DOHH2 (cell line): ENCODE results near the gene ZRANB3.

Source experiments
- H3F3A ChIP-seq: fragments of 200-600 bp; sonication (generic), shearing (Covaris generic); 2 replicates; pipeline ENCODE4 v1.6.0; 2016; ENCODE audit warnings: antibody characterized with exemption, mild to moderate bottlenecking; ENCODE audit not compliant: control insufficient read depth, insufficient read depth
- H3K27ac ChIP-seq: fragments of 200-600 bp; sonication (generic); 2 replicates; pipeline ENCODE4 v1.5.1; 2014; ENCODE audit warnings: low read depth, mild to moderate bottlenecking, low read length, moderate library complexity
- H3K27me3 ChIP-seq: fragments of 200-600 bp; sonication (generic); 2 replicates; pipeline ENCODE4 v1.6.1; 2014; ENCODE audit warnings: mild to moderate bottlenecking, low read length, mixed read lengths; ENCODE audit not compliant: control insufficient read depth
- H3K36me3 ChIP-seq: fragments of 200-600 bp; sonication (generic); 2 replicates; pipeline ENCODE4 v1.6.1; 2014; ENCODE audit warnings: mild to moderate bottlenecking, low read length, moderate library complexity, mixed read lengths; ENCODE audit not compliant: control insufficient read depth
- H3K4me1 ChIP-seq: fragments of 200-600 bp; sonication (generic); 2 replicates; pipeline ENCODE4 v1.6.1; 2014; ENCODE audit warnings: mild to moderate bottlenecking, low read length, mixed read lengths; ENCODE audit not compliant: control insufficient read depth
- H3K4me2 ChIP-seq: fragments of 200-600 bp; sonication (generic); 2 replicates; pipeline ENCODE4 v1.6.0; 2014; ENCODE audit warnings: mild to moderate bottlenecking, low read length, moderate library complexity
- H3K4me3 ChIP-seq: fragments of 200-600 bp; sonication (generic); 2 replicates; pipeline ENCODE4 v1.5.1; 2014; ENCODE audit warnings: mild to moderate bottlenecking, low read length, mixed read lengths
- H3K79me2 ChIP-seq: fragments of 200-600 bp; sonication (generic); 2 replicates; pipeline ENCODE4 v1.6.1; 2014; ENCODE audit warnings: mild to moderate bottlenecking, low read length, mixed read lengths; ENCODE audit not compliant: control insufficient read depth
- H3K9me2 ChIP-seq: fragments of 200-600 bp; sonication (generic); replicated peaks from 2 replicates; pipeline ENCODE4 v1.6.1; 2014; ENCODE audit warnings: mild to moderate bottlenecking, low read length, mixed read lengths; ENCODE audit not compliant: control insufficient read depth
- H3K9me3 ChIP-seq: fragments of 200-600 bp; sonication (generic); 2 replicates; pipeline ENCODE4 v1.6.1; 2014; ENCODE audit warnings: antibody characterized with exemption, low read length, mixed read lengths; ENCODE audit not compliant: control insufficient read depth, insufficient read depth
- H4K20me1 ChIP-seq: fragments of 200-600 bp; sonication (generic); 2 replicates; pipeline ENCODE4 v1.6.0; 2014; ENCODE audit warnings: low read depth, mild to moderate bottlenecking, antibody characterized with exemption, low read length, moderate library complexity; ENCODE audit not compliant: control insufficient read depth, insufficient read depth
- CTCF ChIP-seq: fragments of 200-600 bp; sonication (generic); IDR thresholded peaks from one replicate; pipeline ENCODE4 v1.5.1; 2014; ENCODE audit warnings: antibody characterized with exemption, mild to moderate bottlenecking, low read depth, low read length; ENCODE audit not compliant: poor library complexity, severe bottlenecking
- EZH2phosphoT487 ChIP-seq: fragments of 200-600 bp; sonication (generic); IDR thresholded peaks from 2 replicates; pipeline ENCODE4 v1.6.1; 2017; ENCODE audit warnings: borderline replicate concordance, mild to moderate bottlenecking, antibody characterized with exemption, low read length, moderate library complexity, mixed read lengths

Gene ZRANB3

DNA sequence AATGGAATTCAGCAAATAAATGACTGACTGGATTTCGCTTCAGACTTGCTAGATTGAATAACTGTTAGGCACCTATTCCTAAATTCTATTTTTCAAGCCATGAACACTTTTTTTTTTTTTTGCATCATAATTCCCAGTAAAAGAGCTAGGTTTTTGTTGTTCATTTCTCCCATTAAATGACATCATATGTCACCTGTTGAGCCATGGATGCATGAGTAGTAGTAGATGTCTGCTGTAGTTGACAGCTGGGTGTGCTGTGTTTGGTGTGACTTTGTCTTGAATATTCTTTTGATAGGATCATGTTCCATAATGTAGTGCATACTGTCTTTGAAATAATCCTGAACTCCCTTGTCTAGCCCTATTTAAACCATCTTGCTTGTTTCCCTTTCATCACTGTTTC, 363.7 kb downstream of the ZRANB3 start:
- H3K9me3 ChIP-seq: no peaks in the 10 kb centered on the region
- no peaks in the 10 kb centered on the region for H3K27me3 ChIP-seq
- H4K20me1 ChIP-seq: no peaks in the 10 kb centered on the region
- no peaks in the 10 kb centered on the region for H3K79me2 ChIP-seq
- no peak overlapping the region for H3K27ac ChIP-seq
- H3K4me1 ChIP-seq: no peaks in the 10 kb centered on the region
- H3F3A ChIP-seq: no peaks in the 10 kb centered on the region
- H3K4me3 ChIP-seq: no peak overlapping the region
- H3K4me2 ChIP-seq: no peak overlapping the region
- peaks cover 77% of the 10 kb centered on the region for H3K36me3 ChIP-seq
- TF ChIP-seq CTCF: no peak
- TF ChIP-seq EZH2phosphoT487: no peak
- no peaks in the 10 kb centered on the region for H3K9me2 ChIP-seq

DNA sequence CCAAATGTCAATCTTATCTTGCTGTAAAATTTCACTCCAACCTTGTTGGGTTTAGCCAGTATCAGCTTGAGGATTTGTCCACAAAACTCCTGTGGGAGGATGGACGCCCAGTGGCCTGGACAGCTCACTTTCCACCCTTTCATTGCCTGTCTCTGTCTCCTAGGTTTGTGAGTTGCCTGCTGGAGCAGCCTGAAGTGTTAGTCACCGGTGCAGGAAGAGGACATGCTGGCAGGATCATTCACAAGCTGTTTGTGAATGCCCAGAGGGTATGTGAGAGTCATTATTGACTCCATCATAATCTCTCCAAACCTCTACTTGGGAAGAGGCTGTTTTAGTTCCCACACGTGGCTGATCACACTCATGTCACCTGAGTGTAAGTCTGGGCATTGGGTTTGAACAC, 366.6 kb downstream of the ZRANB3 start:
- Histone ChIP-seq H3K9me2 (no peaks in the 10 kb centered on the region), H3K27ac (no peak overlapping the region), H3K27me3 (no peaks in the 10 kb centered on the region), H3K4me3 (no peak overlapping the region), H3K79me2 (no peaks in the 10 kb centered on the region), H4K20me1 (no peaks in the 10 kb centered on the region), H3F3A (no peaks in the 10 kb centered on the region), H3K4me2 (no peak overlapping the region), H3K4me1 (no peaks in the 10 kb centered on the region), H3K36me3 (peaks cover 66% of the 10 kb centered on the region), H3K9me3 (no peaks in the 10 kb centered on the region)
- TF ChIP-seq EZH2phosphoT487: no peak
- no peak for TF ChIP-seq CTCF

DNA sequence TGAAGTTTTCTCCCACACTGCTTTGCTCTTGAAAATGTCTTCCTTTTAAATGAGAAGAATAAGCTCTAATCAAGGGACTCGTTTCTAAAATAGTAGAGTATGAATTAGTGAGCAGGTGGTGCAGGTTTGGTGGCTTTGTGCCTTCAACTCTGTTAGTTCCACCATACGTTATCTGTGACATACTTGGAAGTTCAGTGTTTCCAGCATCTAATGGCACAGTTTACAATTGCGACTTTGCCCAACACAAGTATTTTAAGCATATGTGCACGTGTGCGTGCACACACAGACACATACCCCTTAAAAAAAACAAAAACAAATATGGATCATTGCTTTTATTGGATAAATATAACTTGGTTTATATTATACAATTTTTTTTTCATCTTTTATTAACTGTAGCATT, 367.1 kb downstream of the ZRANB3 start:
- Histone ChIP-seq H3K27ac (no peak overlapping the region), H3K36me3 (peaks cover 66% of the 10 kb centered on the region), H3K27me3 (no peaks in the 10 kb centered on the region), H3K4me3 (no peak overlapping the region), H3K4me1 (no peaks in the 10 kb centered on the region), H3F3A (no peaks in the 10 kb centered on the region), H3K4me2 (no peak overlapping the region), H3K9me3 (no peaks in the 10 kb centered on the region), H3K79me2 (no peaks in the 10 kb centered on the region), H3K9me2 (no peaks in the 10 kb centered on the region), H4K20me1 (no peaks in the 10 kb centered on the region)
- TF ChIP-seq EZH2phosphoT487: no peak
- no peak for TF ChIP-seq CTCF

DNA sequence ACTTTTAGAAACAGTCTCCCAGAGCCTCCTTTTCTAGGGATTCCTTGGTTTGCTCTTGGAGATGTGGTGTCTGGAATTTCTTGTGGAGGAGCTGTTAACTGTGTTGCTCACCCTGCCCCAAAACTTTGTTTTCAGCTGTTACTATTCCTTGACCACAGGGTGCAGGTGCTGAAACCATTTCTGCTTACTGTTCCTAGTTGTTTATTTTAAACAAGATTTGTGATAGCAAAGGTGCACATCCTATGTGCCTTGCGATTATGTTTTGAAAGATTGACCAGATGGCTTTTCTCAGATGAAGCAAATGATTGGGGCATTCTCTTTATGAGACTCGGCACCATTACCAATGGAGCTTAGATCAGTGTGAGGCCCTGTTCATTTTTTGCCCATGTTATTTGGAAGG, 367.7 kb downstream of the ZRANB3 start:
- Histone ChIP-seq H3K4me2 (no peak overlapping the region), H4K20me1 (no peaks in the 10 kb centered on the region)
- TF ChIP-seq CTCF (no peak), EZH2phosphoT487 (no peak)

More for the DNA sequence above, 367.7 kb downstream of the ZRANB3 start:
- Histone ChIP-seq H3K4me1 (no peaks in the 10 kb centered on the region), H3F3A (no peaks in the 10 kb centered on the region), H3K9me2 (no peaks in the 10 kb centered on the region), H3K36me3 (peaks cover 64% of the 10 kb centered on the region), H3K27me3 (no peaks in the 10 kb centered on the region), H3K9me3 (no peaks in the 10 kb centered on the region), H3K27ac (no peak overlapping the region), H3K79me2 (no peaks in the 10 kb centered on the region), H3K4me3 (no peak overlapping the region)
